Endothelial cell (in vitro differentiated cells): ENCODE measurements around the gene HAND2. TPM values are rescaled to one million over a fixed set of nuclear protein-coding genes. Genes with fewer than 3 reads are reported as not detected.

Experiments used
- DNase-seq: peaks from one replicate; pipeline ENCODE4 v3.0.0; 2021; ENCODE audit warnings: low spot score
- H3K27ac Mint-ChIP-seq: one replicate; pipeline ENCODE4 v1.8.0; 2021; ENCODE audit warnings: mixed read lengths, inconsistent platforms; ENCODE audit not compliant: unreplicated experiment
- H3K27me3 Mint-ChIP-seq: one replicate; pipeline ENCODE4 v1.8.0; 2021; ENCODE audit warnings: mild to moderate bottlenecking, moderate library complexity, mixed read lengths, inconsistent platforms; ENCODE audit not compliant: unreplicated experiment
- H3K36me3 Mint-ChIP-seq: one replicate; pipeline ENCODE4 v1.8.0; 2021; ENCODE audit warnings: mild to moderate bottlenecking, low read depth, mixed read lengths, inconsistent platforms; ENCODE audit not compliant: unreplicated experiment
- H3K4me1 Mint-ChIP-seq: one replicate; pipeline ENCODE4 v1.8.0; 2021; ENCODE audit warnings: mild to moderate bottlenecking, mixed read lengths, inconsistent platforms; ENCODE audit not compliant: unreplicated experiment
- H3K4me3 Mint-ChIP-seq: one replicate; pipeline ENCODE4 v1.8.0; 2021; ENCODE audit warnings: mild to moderate bottlenecking, mixed read lengths, inconsistent platforms; ENCODE audit not compliant: unreplicated experiment
- H3K9me3 Mint-ChIP-seq: one replicate; pipeline ENCODE4 v1.8.0; 2021; ENCODE audit warnings: mixed read lengths, inconsistent platforms; ENCODE audit not compliant: unreplicated experiment
- total RNA-seq: library from RNA; stranded (reverse); fragmentation: NEBNext Ultra II Directional; extraction: Animal tissue kit (Norgen Biotek cat#: 25700); gene quantifications from one replicate; pipeline ENCODE4 v1.2.1, GENCODE V29; 2021; ENCODE audit not compliant: unreplicated experiment
- TF ChIP-seq, protein P1 (sequence below): fragments of 200-600 bp; sonication (generic); IDR thresholded peaks from one replicate; pipeline ENCODE4 v1.5.0; 2021; ENCODE audit warnings: antibody characterized with exemption; ENCODE audit not compliant: unreplicated experiment

The HAND2 gene
- total RNA-seq, 1 donor from 2014 or later: 1.5 TPM

DNA sequence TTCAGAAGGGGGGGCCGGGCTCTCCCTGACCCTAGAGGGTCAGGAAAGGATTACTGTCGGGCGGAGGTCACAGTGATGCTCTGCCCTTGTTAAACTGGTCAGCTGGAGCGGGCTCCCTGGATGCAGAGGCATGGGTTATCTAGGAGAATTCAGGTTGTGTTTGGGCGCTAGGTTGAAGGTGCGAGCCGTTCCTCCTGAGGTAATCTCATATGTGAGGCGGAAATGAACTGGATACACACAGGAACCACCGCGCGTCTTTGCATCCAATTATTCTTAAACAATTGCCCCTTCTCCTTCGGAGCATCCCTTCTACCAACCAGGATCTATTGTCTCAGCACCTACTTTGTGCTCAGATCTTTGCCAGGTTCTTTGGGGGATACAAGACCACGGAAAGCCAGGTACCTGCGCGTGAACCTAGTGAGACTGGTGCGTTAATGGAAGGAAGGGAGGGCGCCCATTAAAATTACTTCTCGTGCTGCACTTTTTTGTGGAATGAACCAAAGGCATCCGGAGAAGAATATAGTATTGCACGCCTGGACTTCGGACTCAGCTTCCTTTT is 28.4 kb downstream of the HAND2 start:
- Mint-ChIP-seq H3K4me3 (peak overlapping the region; percentile 79), H3K4me1 (peaks cover 29% of the 10 kb centered on the region), H3K9me3 (peaks cover 3% of the 10 kb centered on the region), H3K27me3 (peaks cover 19% of the 10 kb centered on the region), H3K36me3 (no peaks in the 10 kb centered on the region), H3K27ac (no peak overlapping the region)
- TF ChIP-seq, protein P1, sequence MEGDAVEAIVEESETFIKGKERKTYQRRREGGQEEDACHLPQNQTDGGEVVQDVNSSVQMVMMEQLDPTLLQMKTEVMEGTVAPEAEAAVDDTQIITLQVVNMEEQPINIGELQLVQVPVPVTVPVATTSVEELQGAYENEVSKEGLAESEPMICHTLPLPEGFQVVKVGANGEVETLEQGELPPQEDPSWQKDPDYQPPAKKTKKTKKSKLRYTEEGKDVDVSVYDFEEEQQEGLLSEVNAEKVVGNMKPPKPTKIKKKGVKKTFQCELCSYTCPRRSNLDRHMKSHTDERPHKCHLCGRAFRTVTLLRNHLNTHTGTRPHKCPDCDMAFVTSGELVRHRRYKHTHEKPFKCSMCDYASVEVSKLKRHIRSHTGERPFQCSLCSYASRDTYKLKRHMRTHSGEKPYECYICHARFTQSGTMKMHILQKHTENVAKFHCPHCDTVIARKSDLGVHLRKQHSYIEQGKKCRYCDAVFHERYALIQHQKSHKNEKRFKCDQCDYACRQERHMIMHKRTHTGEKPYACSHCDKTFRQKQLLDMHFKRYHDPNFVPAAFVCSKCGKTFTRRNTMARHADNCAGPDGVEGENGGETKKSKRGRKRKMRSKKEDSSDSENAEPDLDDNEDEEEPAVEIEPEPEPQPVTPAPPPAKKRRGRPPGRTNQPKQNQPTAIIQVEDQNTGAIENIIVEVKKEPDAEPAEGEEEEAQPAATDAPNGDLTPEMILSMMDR: no peak
- DNase-seq: no peak

DNA sequence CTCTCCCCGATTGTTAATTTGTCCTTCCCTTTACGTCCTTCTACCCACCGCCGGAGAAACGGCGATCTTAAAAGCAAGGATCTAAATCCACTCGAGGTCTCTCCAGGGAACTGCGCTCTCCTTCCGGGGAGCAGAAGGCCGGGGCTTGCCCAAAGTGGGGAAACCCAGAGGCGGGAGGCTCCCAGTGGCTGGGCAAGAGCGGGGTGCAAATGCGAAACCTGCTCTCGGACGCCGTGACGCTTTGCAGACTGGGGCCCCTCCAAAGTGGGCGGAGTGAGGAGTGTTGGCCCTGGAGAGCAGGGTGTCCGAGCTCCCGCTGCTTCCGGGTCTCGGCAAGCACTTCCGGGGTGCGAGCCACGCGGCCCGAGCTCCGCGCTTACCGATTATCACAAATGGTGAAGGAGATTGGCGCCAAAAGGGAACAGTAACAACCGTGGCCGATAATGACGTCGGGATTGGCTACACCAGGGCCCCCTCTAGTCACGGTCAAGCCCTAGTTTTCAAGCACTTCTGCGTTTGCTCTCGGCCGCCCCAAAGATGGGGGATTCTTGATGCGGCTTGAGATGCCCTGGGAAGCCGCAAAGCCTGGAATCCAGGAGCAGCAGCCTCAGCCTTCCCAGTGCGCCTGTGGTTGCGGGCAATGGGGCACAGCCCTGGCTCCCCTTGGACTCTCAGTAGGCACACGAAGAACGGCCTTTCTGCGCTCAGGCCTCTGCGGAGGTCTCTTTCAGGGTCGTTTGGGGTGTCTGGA is 29.0 kb downstream of the HAND2 start:
- peak overlapping the region; percentile 79 for H3K4me3 Mint-ChIP-seq
- peaks cover 19% of the 10 kb centered on the region for H3K27me3 Mint-ChIP-seq
- DNase-seq: no peak
- H3K9me3 Mint-ChIP-seq: peaks cover 3% of the 10 kb centered on the region
- H3K4me1 Mint-ChIP-seq: peaks cover 25% of the 10 kb centered on the region
- H3K36me3 Mint-ChIP-seq: no peaks in the 10 kb centered on the region
- TF ChIP-seq, protein P1: no peak
- H3K27ac Mint-ChIP-seq: no peak overlapping the region

DNA sequence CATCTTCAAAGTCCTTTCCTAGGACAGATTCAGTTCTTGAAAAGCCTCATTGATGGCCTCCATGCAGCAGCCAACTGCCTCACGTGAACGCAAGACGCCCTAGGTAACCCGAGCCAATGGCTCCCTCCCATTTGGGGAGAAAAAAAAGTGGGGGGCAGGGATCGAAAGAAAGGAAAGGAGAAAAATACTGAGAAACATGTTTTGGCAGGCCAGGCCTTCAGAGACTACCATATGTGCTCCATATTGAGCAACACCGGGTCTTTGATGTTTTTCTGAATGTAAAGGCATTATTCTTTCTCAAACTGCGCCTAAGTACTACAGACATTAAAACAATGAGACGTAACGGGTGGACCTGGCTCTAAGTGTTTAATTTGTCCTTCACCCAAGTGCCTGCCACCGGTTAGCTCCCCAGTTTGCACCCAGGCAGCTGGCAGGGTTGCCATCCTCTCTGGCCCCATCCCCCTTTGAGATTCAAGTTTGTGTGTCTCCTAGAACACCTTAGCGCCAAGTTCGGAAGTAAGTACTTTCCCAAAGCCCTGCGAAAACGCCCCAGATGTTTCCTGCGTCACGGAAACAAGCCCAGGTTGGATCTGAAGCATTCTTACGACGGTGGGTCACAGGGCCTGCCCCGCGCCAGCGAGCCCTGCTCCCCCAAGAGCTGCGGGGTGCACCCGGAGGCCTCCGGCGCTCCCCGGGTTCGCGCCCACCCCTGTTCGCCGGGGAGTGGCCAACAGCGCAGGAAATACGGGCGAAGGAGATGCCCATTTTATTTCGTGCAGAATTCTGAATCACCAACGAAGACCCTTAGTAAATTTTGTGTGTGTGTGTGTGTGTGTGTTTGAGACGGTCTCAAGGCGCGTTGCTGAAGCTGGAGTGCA is 30.1 kb downstream of the HAND2 start:
- H3K9me3 Mint-ChIP-seq: peaks cover 3% of the 10 kb centered on the region
- peaks cover 26% of the 10 kb centered on the region for H3K4me1 Mint-ChIP-seq
- peaks cover 19% of the 10 kb centered on the region for H3K27me3 Mint-ChIP-seq
- peak overlapping the region; percentile 79 for H3K4me3 Mint-ChIP-seq
- no peak for DNase-seq
- H3K36me3 Mint-ChIP-seq: no peaks in the 10 kb centered on the region
- TF ChIP-seq, protein P1: no peak
- no peak overlapping the region for H3K27ac Mint-ChIP-seq

DNA sequence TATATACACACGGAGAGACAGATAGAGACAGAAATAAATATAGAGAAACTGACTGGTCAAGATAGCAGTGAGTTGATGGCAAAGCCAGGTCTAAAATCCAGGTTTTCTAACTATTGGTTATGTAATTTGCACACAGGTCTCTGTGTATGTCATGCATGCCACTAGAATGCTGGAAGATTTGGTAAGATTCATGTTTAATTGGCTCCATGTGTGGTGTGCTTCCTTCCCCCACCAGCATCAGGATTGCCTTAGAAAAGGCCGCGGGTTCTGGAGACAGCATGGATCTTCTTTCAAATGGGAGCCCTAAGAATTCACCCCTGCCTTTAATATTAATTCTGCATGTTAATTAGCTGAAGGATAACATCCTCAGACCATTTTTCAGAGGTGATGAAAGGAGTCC is 31.3 kb downstream of the HAND2 start:
- no peak for DNase-seq
- TF ChIP-seq, protein P1: no peak
- no peak overlapping the region for H3K27ac Mint-ChIP-seq
- H3K4me3 Mint-ChIP-seq: no peak overlapping the region
- peaks cover 3% of the 10 kb centered on the region for H3K9me3 Mint-ChIP-seq
- peaks cover 15% of the 10 kb centered on the region for H3K27me3 Mint-ChIP-seq
- peaks cover 37% of the 10 kb centered on the region for H3K4me1 Mint-ChIP-seq
- no peaks in the 10 kb centered on the region for H3K36me3 Mint-ChIP-seq
